T-helper 9 cell (primary cell): ENCODE measurements around the gene SRBD1.

Experiments used
- DNase-seq: peaks from one replicate; pipeline ENCODE4 v3.0.0-alpha.2; 2020

The SRBD1 gene

GRCh38 chr2:45406621-45407020, 204.4 kb downstream of the SRBD1 start:
- DNase-seq, result no peak

GRCh38 chr2:45404807-45405297, 206.2 kb downstream of the SRBD1 start:
- DNase-seq, result no peak

- no peak for DNase-seq
These were observed 208.0 kb downstream of the SRBD1 start for GRCh38 chr2:45403036-45403435.

- no peak for DNase-seq
These were observed 209.6 kb downstream of the SRBD1 start for GRCh38 chr2:45401431-45401922.

- no peak for DNase-seq
These were observed 211.9 kb downstream of the SRBD1 start for GRCh38 chr2:45399040-45399784.

- no peak for DNase-seq
These were observed 213.8 kb downstream of the SRBD1 start for GRCh38 chr2:45397292-45397691.

- DNase-seq, result no peak
These were observed 214.4 kb downstream of the SRBD1 start for GRCh38 chr2:45396671-45397070.

- no peak for DNase-seq
These were observed 216.2 kb downstream of the SRBD1 start for GRCh38 chr2:45394842-45395241.

- no peak for DNase-seq
These were observed 216.9 kb downstream of the SRBD1 start for GRCh38 chr2:45394216-45394615.

- DNase-seq, result no peak
These were observed 219.2 kb downstream of the SRBD1 start for GRCh38 chr2:45391866-45392265.

- DNase-seq, result no peak
These were observed 220.2 kb downstream of the SRBD1 start for GRCh38 chr2:45390861-45391260.

- DNase-seq, result no peak
These were observed 220.6 kb downstream of the SRBD1 start for GRCh38 chr2:45390441-45390840.

GRCh38 chr2:45388541-45389100, 222.4 kb downstream of the SRBD1 start:
- DNase-seq, result no peak

- DNase-seq, result no peak
These were observed 228.3 kb downstream of the SRBD1 start for GRCh38 chr2:45382744-45383143.

- DNase-seq, result no peak
These were observed 230.8 kb downstream of the SRBD1 start for GRCh38 chr2:45380131-45380836.

GRCh38 chr2:45379399-45380087, 231.5 kb downstream of the SRBD1 start:
- no peak for DNase-seq

GRCh38 chr2:45373534-45373933, 237.5 kb downstream of the SRBD1 start:
- DNase-seq, result no peak

GRCh38 chr2:45370369-45370768, 240.7 kb downstream of the SRBD1 start:
- DNase-seq, result no peak

- DNase-seq, result no peak
These were observed 242.3 kb downstream of the SRBD1 start for GRCh38 chr2:45368792-45369191.

GRCh38 chr2:45361666-45362065, 249.4 kb downstream of the SRBD1 start:
- no peak for DNase-seq

- no peak for DNase-seq
These were observed 256.3 kb downstream of the SRBD1 start for GRCh38 chr2:45354776-45355175.

GRCh38 chr2:45353879-45354278, 257.2 kb downstream of the SRBD1 start:
- DNase-seq, result no peak

GRCh38 chr2:45352506-45352905, 258.6 kb downstream of the SRBD1 start:
- no peak for DNase-seq
